Stimulated activated naive CD8-positive, alpha-beta T cell treated with anti-CD3 and anti-CD28 coated beads, Interleukin-15, Interleukin-2, amounts not matched to agents 100 ng/mL and 50 ng/mL, for 24 hours (primary cell): ENCODE data around the gene OR6F1.
"Not testable (repeated sequence)": the region's sequence is repeated elsewhere in the genome, so short reads cannot be mapped to it uniquely, and the experiment has no call there.

Experiments used
- H3K27ac Mint-ChIP-seq: one replicate; pipeline ENCODE4 v1.8.0; 2021; ENCODE audit warnings: mild to moderate bottlenecking, mixed read lengths
- H3K27me3 Mint-ChIP-seq: one replicate; pipeline ENCODE4 v1.8.0; 2021; ENCODE audit warnings: mixed read lengths
- H3K36me3 Mint-ChIP-seq: one replicate; pipeline ENCODE4 v1.8.0; 2021; ENCODE audit warnings: low read depth, mixed read lengths
- H3K4me1 Mint-ChIP-seq: one replicate; pipeline ENCODE4 v1.8.0; 2021; ENCODE audit warnings: low read depth, mixed read lengths
- H3K4me3 Mint-ChIP-seq: one replicate; pipeline ENCODE4 v1.8.0; 2021; ENCODE audit warnings: mild to moderate bottlenecking, mixed read lengths
- H3K9me3 Mint-ChIP-seq: one replicate; pipeline ENCODE4 v1.8.0; 2021; ENCODE audit warnings: mixed read lengths

The OR6F1 gene

GRCh38 chr1:247716546-247716945, at the start of gene OR6F1:
TSS of gene OR6F1 (minus strand) at chr1:247716646. CDS start at chr1:247712755, 3,891 bp downstream.
- Mint-ChIP-seq H3K4me3 (no peak within 1 kb of the TSS), H3K9me3 (peaks cover 11% of the 10 kb centered on the region), H3K4me1 (no peaks in the 10 kb centered on the region), H3K36me3 (no peaks in the 10 kb centered on the region), H3K27me3 (peaks cover 4% of the 10 kb centered on the region), H3K27ac (no peak within 1 kb of the TSS)

DNA sequence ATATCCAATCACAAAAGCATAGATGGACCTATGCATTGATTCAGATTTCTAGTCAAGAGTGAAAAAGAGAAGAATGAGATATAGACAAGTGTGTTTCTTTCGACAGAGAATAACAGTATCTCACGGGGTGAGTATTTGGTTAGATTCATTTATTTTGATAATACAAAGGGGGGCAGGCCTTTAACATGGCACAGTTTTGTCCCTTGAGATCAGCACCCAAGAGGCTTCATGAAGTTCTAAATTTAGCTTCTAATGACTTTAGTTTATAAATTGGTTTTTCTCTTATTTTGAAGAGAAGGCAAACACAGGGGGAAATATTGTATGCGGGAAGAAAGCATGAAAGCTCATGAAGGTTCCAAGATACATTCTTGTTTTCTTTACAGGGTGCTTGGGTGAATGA, 44.0 kb upstream of the OR6F1 start, which contains the start of gene OR1C1:
OR1C1 (minus strand) TSS at position 101 of the 400 bp plus-strand sequence. CDS start 2,150 bp downstream, outside the sequence.
- Mint-ChIP-seq H3K27me3 (no peaks in the 10 kb centered on the region), H3K36me3 (no peaks in the 10 kb centered on the region), H3K27ac (no peak within 1 kb of the TSS), H3K4me3 (no peak within 1 kb of the TSS), H3K4me1 (no peaks in the 10 kb centered on the region), H3K9me3 (peaks cover 12% of the 10 kb centered on the region)

DNA sequence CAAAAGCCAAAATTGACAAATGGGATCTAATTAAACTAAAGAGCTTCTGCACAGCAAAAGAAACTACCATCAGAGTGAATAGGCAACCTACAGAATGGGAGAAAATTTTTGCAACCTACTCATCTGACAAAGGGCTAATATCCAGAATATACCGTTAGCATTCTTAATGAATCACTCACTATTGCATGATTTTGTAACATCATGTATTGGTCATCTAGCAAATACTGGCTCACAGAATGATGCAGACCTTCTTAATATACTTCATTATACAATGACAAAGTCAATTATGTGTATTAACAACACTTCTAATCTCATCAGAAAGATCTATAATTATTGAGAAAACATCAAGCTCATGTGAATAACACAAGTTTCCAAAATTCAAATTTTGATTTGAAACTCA, 37.9 kb upstream of the OR6F1 start:
- H3K4me1 Mint-ChIP-seq, H3K27ac Mint-ChIP-seq, H3K4me3 Mint-ChIP-seq: not testable (repeated sequence)

GRCh38 chr1:247749870-247750269, 33.4 kb upstream of the OR6F1 start:
- Mint-ChIP-seq H3K27me3 (no peaks in the 10 kb centered on the region), H3K36me3 (no peaks in the 10 kb centered on the region), H3K9me3 (peaks cover 7% of the 10 kb centered on the region), H3K27ac (no peak overlapping the region), H3K4me3 (no peak overlapping the region), H3K4me1 (no peaks in the 10 kb centered on the region)

More for the DNA sequence above, 37.9 kb upstream of the OR6F1 start:
- H3K27me3 Mint-ChIP-seq, H3K36me3 Mint-ChIP-seq: not testable (repeated sequence)
- peaks cover 19% of the 10 kb centered on the region for H3K9me3 Mint-ChIP-seq

GRCh38 chr1:247748041-247748440, 31.6 kb upstream of the OR6F1 start, which contains the start of gene OR14A2:
TSS of gene OR14A2 (minus strand) at chr1:247748141.
- no peaks in the 10 kb centered on the region for H3K27me3 Mint-ChIP-seq
- H3K4me1 Mint-ChIP-seq = no peaks in the 10 kb centered on the region
- no peaks in the 10 kb centered on the region for H3K36me3 Mint-ChIP-seq
- H3K4me3 Mint-ChIP-seq = no peak within 1 kb of the TSS
- peaks cover 7% of the 10 kb centered on the region for H3K9me3 Mint-ChIP-seq
- H3K27ac Mint-ChIP-seq = no peak within 1 kb of the TSS

- Mint-ChIP-seq H3K4me1 (no peaks in the 10 kb centered on the region), H3K27ac (no peak overlapping the region), H3K9me3 (peaks cover 7% of the 10 kb centered on the region), H3K36me3 (no peaks in the 10 kb centered on the region), H3K4me3 (no peak overlapping the region), H3K27me3 (no peaks in the 10 kb centered on the region)
These were observed 31.2 kb upstream of the OR6F1 start for GRCh38 chr1:247747616-247748015.

- H3K9me3 Mint-ChIP-seq = peaks cover 7% of the 10 kb centered on the region
- H3K27ac Mint-ChIP-seq = no peak overlapping the region
- H3K27me3 Mint-ChIP-seq = no peaks in the 10 kb centered on the region
- no peak overlapping the region for H3K4me3 Mint-ChIP-seq
- no peaks in the 10 kb centered on the region for H3K36me3 Mint-ChIP-seq
- no peaks in the 10 kb centered on the region for H3K4me1 Mint-ChIP-seq
These were observed 30.0 kb upstream of the OR6F1 start for GRCh38 chr1:247746391-247746935.

GRCh38 chr1:247742215-247742760, 25.8 kb upstream of the OR6F1 start:
- H3K4me3 Mint-ChIP-seq, H3K4me1 Mint-ChIP-seq, H3K27me3 Mint-ChIP-seq, H3K9me3 Mint-ChIP-seq, H3K36me3 Mint-ChIP-seq, H3K27ac Mint-ChIP-seq: not testable (repeated sequence)

DNA sequence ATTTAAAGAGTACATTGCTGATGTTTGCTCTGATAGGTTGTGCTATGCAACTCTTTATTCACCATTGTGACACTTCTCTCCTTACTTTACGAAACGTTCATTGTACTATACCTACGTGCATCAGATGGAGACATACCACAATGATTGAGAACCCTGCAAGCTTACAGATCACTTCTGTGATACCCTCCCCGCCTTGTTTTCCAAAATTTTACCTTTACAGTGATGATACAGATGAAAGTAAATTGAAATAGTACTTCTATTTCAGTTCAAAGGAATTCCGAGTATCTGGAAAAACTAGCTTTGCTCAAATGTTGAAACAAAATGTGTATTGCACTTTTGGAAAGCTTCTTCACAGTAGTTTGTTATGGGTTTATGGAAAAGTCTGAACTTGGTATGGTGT, 25.3 kb upstream of the OR6F1 start:
- Mint-ChIP-seq H3K4me1 (no peaks in the 10 kb centered on the region), H3K36me3 (no peaks in the 10 kb centered on the region), H3K9me3 (no peaks in the 10 kb centered on the region), H3K27ac (no peak overlapping the region), H3K4me3 (no peak overlapping the region), H3K27me3 (no peaks in the 10 kb centered on the region)

DNA sequence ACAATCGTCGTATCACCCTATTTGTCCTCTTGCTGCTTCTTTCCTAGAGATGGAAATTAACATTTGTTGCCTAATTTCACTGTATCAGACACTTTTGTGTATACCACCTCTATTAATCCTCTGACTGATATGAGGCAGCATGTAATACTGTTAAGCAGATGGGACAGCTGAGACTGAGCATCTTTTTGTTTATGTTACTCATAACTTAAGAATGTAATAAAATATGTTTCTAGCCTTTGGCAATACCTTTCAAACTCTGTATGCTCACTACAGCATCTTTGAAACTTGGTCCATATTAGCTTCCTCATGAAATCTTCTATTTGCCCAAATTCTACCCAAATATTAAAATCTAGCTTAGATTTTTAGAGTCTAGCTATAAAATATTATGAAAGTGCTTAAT, 24.3 kb upstream of the OR6F1 start:
- H3K9me3 Mint-ChIP-seq = no peaks in the 10 kb centered on the region
- no peaks in the 10 kb centered on the region for H3K27me3 Mint-ChIP-seq
- no peaks in the 10 kb centered on the region for H3K4me1 Mint-ChIP-seq
- H3K27ac Mint-ChIP-seq = no peak overlapping the region
- no peak overlapping the region for H3K4me3 Mint-ChIP-seq
- no peaks in the 10 kb centered on the region for H3K36me3 Mint-ChIP-seq

DNA sequence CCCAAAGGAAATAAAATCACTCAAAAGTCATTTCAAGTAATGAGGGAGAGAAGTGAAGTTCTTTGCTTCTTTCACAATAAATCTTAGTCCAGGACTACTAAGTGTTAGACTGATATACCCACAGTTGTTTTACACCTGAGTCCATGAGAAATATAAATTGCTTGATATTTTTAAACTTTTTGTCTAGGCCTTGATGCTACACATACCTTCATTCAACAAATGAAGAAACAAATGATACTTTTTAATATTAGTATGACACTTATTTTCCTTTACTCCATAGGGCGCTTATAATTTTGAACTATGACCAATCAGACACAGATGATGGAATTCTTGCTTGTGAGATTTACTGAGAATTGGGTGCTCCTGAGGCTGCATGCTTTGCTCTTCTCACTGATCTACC, 21.9 kb upstream of the OR6F1 start, which contains the start of gene OR14K1:
OR14K1 (plus strand) TSS at position 301 of the 400 bp plus-strand sequence; CDS start at position 301, 0 bp downstream.
- H3K27me3 Mint-ChIP-seq = no peaks in the 10 kb centered on the region
- no peak within 1 kb of the TSS for H3K27ac Mint-ChIP-seq
- no peaks in the 10 kb centered on the region for H3K4me1 Mint-ChIP-seq
- no peaks in the 10 kb centered on the region for H3K9me3 Mint-ChIP-seq
- H3K4me3 Mint-ChIP-seq = no peak within 1 kb of the TSS
- H3K36me3 Mint-ChIP-seq = no peaks in the 10 kb centered on the region

GRCh38 chr1:247721222-247721621, 4.8 kb upstream of the OR6F1 start:
- Mint-ChIP-seq H3K9me3 (peaks cover 17% of the 10 kb centered on the region), H3K27me3 (peaks cover 4% of the 10 kb centered on the region), H3K4me1 (no peaks in the 10 kb centered on the region), H3K4me3 (no peak overlapping the region), H3K27ac (no peak overlapping the region), H3K36me3 (no peaks in the 10 kb centered on the region)

- Mint-ChIP-seq H3K9me3 (no peaks in the 10 kb centered on the region), H3K27me3 (peaks cover 4% of the 10 kb centered on the region), H3K36me3 (no peaks in the 10 kb centered on the region), H3K4me1 (no peaks in the 10 kb centered on the region), H3K4me3 (no peak overlapping the region), H3K27ac (no peak overlapping the region)
These were observed 2.7 kb downstream of the OR6F1 start for GRCh38 chr1:247713753-247714152.

DNA sequence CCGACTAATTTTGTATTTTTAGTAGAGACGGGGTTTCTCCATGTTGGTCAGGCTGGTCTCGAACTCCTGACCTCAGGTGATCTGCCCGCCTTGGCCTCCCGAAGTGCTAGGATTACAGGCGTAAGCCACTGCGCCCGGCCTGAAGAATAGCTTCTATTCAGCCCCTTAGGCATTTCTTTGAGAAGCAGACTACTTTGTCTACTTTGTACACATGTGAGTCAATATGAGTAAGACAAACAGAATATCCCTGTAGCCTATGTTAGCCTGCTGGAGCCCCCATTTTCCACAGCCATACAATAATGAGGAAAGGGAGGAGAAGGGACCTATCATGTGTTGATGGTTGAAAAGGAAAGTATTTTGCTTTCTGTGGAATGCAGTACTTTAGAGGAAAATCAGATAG, 5.8 kb downstream of the OR6F1 start:
- H3K27ac Mint-ChIP-seq, H3K4me1 Mint-ChIP-seq, H3K36me3 Mint-ChIP-seq, H3K27me3 Mint-ChIP-seq, H3K9me3 Mint-ChIP-seq, H3K4me3 Mint-ChIP-seq: not testable (repeated sequence)

DNA sequence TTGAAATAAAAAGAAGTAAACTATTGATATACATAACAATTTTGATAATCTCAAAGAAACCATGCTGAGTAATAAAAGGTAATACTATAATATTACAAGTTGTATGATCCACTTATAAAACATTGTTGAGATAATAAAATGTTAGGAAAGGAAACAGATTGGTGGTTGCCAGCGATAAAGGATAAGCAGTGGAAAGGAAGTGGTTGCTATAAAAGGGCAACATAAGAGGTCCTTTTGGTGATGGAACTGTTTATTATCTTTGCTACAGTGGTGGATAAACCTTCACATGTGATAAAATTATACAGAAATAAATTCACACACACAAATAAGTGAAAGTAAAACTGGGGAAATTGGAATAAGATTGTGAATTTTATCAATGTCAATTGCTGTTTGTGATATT, 15.1 kb downstream of the OR6F1 start:
- Mint-ChIP-seq H3K9me3 (peaks cover 5% of the 10 kb centered on the region), H3K27ac (no peak overlapping the region), H3K4me1 (no peaks in the 10 kb centered on the region), H3K27me3 (peaks cover 5% of the 10 kb centered on the region), H3K36me3 (no peaks in the 10 kb centered on the region), H3K4me3 (no peak overlapping the region)

DNA sequence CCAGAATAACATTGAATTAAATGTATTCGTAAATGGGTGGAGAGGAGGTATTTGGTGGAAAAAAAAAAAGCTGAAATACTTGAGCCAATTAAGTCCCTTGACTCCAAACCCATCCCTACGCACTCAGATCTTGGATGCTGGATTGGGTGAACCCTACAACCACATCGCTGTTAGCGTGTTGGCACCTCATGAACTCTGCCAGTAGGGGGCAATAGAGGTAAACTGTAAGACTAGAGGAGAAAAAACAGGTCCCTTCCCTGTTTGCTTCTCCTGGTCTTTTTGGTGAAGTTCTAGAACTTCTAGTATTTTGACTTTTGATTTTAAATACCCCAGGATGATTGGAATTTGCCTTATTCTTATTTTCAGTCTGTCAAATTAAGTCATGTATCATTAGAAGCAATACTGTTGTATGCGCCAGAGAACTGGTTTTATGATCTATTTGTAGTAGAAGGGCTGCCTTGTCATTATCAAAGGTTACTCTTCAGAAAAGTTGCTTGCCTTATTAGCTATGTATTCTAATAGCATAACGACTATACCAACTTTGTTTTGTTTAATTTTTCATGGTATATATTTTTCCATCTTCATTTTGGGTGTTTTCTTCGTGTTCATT, 35.1 kb downstream of the OR6F1 start:
- Mint-ChIP-seq H3K9me3 (no peaks in the 10 kb centered on the region), H3K4me1 (no peaks in the 10 kb centered on the region), H3K27ac (no peak overlapping the region), H3K27me3 (peaks cover 6% of the 10 kb centered on the region), H3K4me3 (no peak overlapping the region), H3K36me3 (no peaks in the 10 kb centered on the region)
